CD4-positive, alpha-beta T cell (primary cell): ENCODE data around the gene LHFPL4. TPM values are rescaled to one million over a fixed set of nuclear protein-coding genes. Genes with fewer than 3 reads are reported as not detected.

Experiments
- ATAC-seq: fragments of 200-7000 bp; cut with Tn5 transposase; one replicate; pipeline ENCODE4 v1.10.0; 2022; ENCODE audit warnings: mild to moderate bottlenecking; ENCODE audit not compliant: poor library complexity
- CTCF ChIA-PET: fragments of 350-600 bp; sonication (Branson Sonifier 250); formaldehyde crosslinking; loops from one replicate; lab custom pipeline; 2021; ENCODE audit warnings: antibody characterized with exemption, inconsistent platforms; lab: Charles Lee
- POLR2A ChIA-PET: fragments of 350-600 bp; sonication (Branson Sonifier 250); formaldehyde crosslinking; loops from one replicate; lab custom pipeline; 2021; ENCODE audit warnings: antibody characterized with exemption, inconsistent platforms; lab: Charles Lee
- DNase-seq, 14 experiments: peaks; one replicate each; pipeline ENCODE4 v3.0.0-alpha.2; 2013 to 2020; ENCODE audit warnings: mixed read lengths in 2 of 14
- H3K27ac ChIP-seq, 2 donors: one replicate each; pipeline versions ENCODE4 v1.5.1 to v1.7.0; 2013; ENCODE audit warnings: low read length in 2 of 2, low read depth in 1 of 2, mild to moderate bottlenecking in 1 of 2
- H3K27me3 ChIP-seq, 2 experiments: 1 replicate in 1 of 2; 2 replicates in 1 of 2; pipeline versions ENCODE4 v1.6.1 to v1.7.0; 2013; ENCODE audit warnings: low read length in 2 of 2, control low read depth in 1 of 2, mild to moderate bottlenecking in 1 of 2, moderate library complexity in 1 of 2; ENCODE audit not compliant: insufficient read depth in 2 of 2, control insufficient read depth in 1 of 2
- H3K36me3 ChIP-seq: one replicate; pipeline ENCODE4 v1.6.1; 2013; ENCODE audit warnings: low read length, control low read depth; ENCODE audit not compliant: insufficient read depth
- H3K4me1 ChIP-seq: one replicate; pipeline ENCODE4 v1.6.1; 2013; ENCODE audit warnings: low read length, control low read depth; ENCODE audit not compliant: insufficient read depth
- H3K4me3 ChIP-seq: one replicate; pipeline ENCODE4 v1.5.1; 2013; ENCODE audit warnings: mild to moderate bottlenecking, low read length, moderate library complexity
- H3K9me3 ChIP-seq, 2 experiments: 1 replicate in 1 of 2; 2 replicates in 1 of 2; pipeline versions ENCODE4 v1.6.1 to v1.7.0; 2013; ENCODE audit warnings: low read length in 2 of 2, mild to moderate bottlenecking in 2 of 2, control low read depth in 1 of 2, moderate library complexity in 1 of 2; ENCODE audit not compliant: control insufficient read depth in 1 of 2, insufficient read depth in 1 of 2
- H3K27ac Mint-ChIP-seq: one replicate; pipeline ENCODE4 v1.8.0; 2020; ENCODE audit warnings: mixed read lengths
- H3K27me3 Mint-ChIP-seq: one replicate; pipeline ENCODE4 v1.8.0; 2021; ENCODE audit warnings: mixed read lengths
- H3K36me3 Mint-ChIP-seq: one replicate; pipeline ENCODE4 v1.8.0; 2021; ENCODE audit warnings: low read depth, mixed read lengths
- H3K4me1 Mint-ChIP-seq: one replicate; pipeline ENCODE4 v1.8.0; 2021; ENCODE audit warnings: low read depth, mixed read lengths
- H3K4me3 Mint-ChIP-seq: one replicate; pipeline ENCODE4 v1.8.0; 2020; ENCODE audit warnings: mild to moderate bottlenecking, mixed read lengths
- H3K9me3 Mint-ChIP-seq: one replicate; pipeline ENCODE4 v1.8.0; 2020; ENCODE audit warnings: mixed read lengths
- intact Hi-C, 2 experiments: fragments of 100-400 bp; cut with DNase I in 1 of 2; cut with micrococcal nuclease in 1 of 2; formaldehyde crosslinking; loops; one replicate each; pipeline versions ENCODE4 v1.15.1 to v1.9.0; 2023 to 2025; cut with DNase I, micrococcal nuclease
- total RNA-seq, 174 experiments: library from RNA in 2 of 174; stranded (reverse) in 2 of 174; gene quantifications; one replicate each; pipeline ENCODE4 v1.2.3 and lab custom pipeline; 2021 to 2026
- TF ChIP-seq, protein P1 (sequence below): fragments of 200-600 bp; IDR thresholded peaks from one replicate; pipeline ENCODE4 v1.8.0; 2022; ENCODE audit warnings: antibody characterized with exemption, mild to moderate bottlenecking

The LHFPL4 gene
- total RNA-seq, 2 experiments from 2014 or later, result not detected

DNA sequence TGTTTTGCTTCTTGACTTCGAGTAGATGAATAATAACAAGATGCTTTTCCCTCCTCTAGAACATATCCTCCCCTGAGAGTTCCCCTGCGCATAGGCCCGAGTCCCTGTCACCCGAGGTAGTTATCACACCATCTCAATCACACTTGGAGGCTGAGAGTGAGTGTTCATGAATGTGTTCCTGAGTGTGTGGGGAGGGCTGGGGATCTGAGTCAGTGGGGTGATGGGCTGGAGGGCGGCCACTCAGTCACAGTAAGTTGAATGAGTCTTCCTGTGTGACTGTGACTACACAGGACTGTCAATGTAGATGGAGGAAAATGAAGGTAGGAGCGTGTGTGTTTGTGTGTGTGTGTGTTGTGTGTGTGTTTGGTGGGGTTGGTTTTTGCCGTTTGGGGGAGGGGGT lies 85.2 kb downstream of the LHFPL4 start:
- no peak overlapping the region for H3K27ac ChIP-seq
- no peak overlapping the region for H3K27ac Mint-ChIP-seq

DNA sequence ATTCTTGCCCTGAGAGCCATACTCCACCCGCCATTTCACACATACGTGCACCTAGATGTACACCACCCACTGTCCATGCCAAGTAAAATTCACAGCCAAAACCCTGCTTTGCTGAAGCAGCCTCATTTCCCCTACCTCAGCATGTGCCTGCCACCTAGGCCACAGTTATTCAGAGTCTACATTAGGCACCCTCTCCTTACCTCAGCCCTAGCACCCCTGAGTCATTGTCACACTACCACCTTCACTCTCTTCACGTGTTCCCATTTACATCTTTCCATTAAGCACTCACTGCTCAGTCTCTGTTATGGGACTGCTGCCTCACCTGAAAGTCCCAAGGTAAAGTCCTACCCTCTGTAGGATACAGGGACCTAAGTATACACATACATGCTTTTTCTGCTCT lies 86.2 kb downstream of the LHFPL4 start:
- no peaks in the 10 kb centered on the region for H3K27me3 ChIP-seq
- no peak overlapping the region for H3K4me3 Mint-ChIP-seq
- no peaks in the 10 kb centered on the region for H3K9me3 Mint-ChIP-seq
- H3K9me3 ChIP-seq, result no peaks in the 10 kb centered on the region
- ATAC-seq (no peak), DNase-seq (no peak)
- H3K36me3 Mint-ChIP-seq, result peaks cover 100% of the 10 kb centered on the region
- no peaks in the 10 kb centered on the region for H3K4me1 ChIP-seq
- no peaks in the 10 kb centered on the region for H3K27me3 Mint-ChIP-seq
- POLR2A ChIA-PET, result no interaction called here
- peaks cover 89% of the 10 kb centered on the region for H3K36me3 ChIP-seq
- no peak overlapping the region for H3K27ac ChIP-seq
- CTCF ChIA-PET, result interaction anchor here (0.9 kb wide), 1 partner anchor 37 kb away, joined by 3 read pairs; no protein-coding TSS in a partner anchor
- no peaks in the 10 kb centered on the region for H3K4me1 Mint-ChIP-seq
- H3K27ac Mint-ChIP-seq, result peak overlapping the region; percentile 10
- TF ChIP-seq, protein P1, sequence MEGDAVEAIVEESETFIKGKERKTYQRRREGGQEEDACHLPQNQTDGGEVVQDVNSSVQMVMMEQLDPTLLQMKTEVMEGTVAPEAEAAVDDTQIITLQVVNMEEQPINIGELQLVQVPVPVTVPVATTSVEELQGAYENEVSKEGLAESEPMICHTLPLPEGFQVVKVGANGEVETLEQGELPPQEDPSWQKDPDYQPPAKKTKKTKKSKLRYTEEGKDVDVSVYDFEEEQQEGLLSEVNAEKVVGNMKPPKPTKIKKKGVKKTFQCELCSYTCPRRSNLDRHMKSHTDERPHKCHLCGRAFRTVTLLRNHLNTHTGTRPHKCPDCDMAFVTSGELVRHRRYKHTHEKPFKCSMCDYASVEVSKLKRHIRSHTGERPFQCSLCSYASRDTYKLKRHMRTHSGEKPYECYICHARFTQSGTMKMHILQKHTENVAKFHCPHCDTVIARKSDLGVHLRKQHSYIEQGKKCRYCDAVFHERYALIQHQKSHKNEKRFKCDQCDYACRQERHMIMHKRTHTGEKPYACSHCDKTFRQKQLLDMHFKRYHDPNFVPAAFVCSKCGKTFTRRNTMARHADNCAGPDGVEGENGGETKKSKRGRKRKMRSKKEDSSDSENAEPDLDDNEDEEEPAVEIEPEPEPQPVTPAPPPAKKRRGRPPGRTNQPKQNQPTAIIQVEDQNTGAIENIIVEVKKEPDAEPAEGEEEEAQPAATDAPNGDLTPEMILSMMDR, result no peak
- H3K4me3 ChIP-seq, result no peak overlapping the region
- intact Hi-C loops, result no loop called here

More for the DNA sequence above, 85.2 kb downstream of the LHFPL4 start:
- peaks cover 92% of the 10 kb centered on the region for H3K36me3 ChIP-seq
- no peaks in the 10 kb centered on the region for H3K27me3 Mint-ChIP-seq
- ChIA-PET CTCF (interaction anchor here (0.6 kb wide), 1 partner anchor 16 kb away, joined by 3 read pairs; no protein-coding TSS in a partner anchor), POLR2A (no interaction called here)
- H3K4me3 Mint-ChIP-seq, result no peak overlapping the region
- no peaks in the 10 kb centered on the region for H3K9me3 ChIP-seq
- no peak for ATAC-seq
- no peak overlapping the region for H3K4me3 ChIP-seq
- H3K4me1 Mint-ChIP-seq, result no peaks in the 10 kb centered on the region
- intact Hi-C loops, result no loop called here
- no peaks in the 10 kb centered on the region for H3K9me3 Mint-ChIP-seq
- H3K36me3 Mint-ChIP-seq, result peaks cover 100% of the 10 kb centered on the region
- H3K4me1 ChIP-seq, result no peaks in the 10 kb centered on the region
- no peaks in the 10 kb centered on the region for H3K27me3 ChIP-seq
- TF ChIP-seq, protein P1, result no peak
- DNase-seq, result no peak

DNA sequence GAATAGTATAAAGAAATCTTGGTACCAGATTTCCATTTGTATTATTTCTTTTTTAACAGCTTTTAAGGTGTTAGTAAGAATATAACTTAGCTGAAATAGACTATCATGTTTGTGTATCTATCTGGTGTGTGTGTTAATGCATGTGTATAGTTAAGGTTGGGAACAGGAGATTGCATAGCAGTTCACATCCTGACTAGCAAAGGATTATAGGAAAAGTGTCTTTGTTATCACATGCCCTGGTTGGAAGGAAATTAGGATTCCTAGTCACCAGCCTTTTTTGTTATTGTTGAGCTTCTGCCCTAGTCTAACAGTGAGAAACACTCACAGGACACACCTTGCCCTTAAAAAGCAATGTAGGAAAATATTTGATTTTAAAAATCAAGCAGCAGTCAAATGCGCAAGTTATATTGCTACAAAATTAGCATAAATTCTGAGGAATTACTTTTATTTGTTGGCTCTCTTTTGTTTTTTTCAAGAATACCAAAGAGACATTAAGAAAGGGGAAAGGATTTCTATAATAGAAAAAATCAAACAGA lies 98.0 kb downstream of the LHFPL4 start:
- H3K9me3 ChIP-seq, result no peaks in the 10 kb centered on the region
- POLR2A ChIA-PET, result no interaction called here
- H3K36me3 Mint-ChIP-seq, result peaks cover 65% of the 10 kb centered on the region
- peaks cover 16% of the 10 kb centered on the region for H3K4me1 Mint-ChIP-seq
- H3K27me3 Mint-ChIP-seq, result no peaks in the 10 kb centered on the region
- H3K4me1 ChIP-seq, result peaks cover 2% of the 10 kb centered on the region
- ATAC-seq, result no peak
- no peak overlapping the region for H3K4me3 ChIP-seq
- no peak overlapping the region for H3K27ac ChIP-seq
- CTCF ChIA-PET, result no interaction called here
- DNase-seq, result no peak
- no peak overlapping the region for H3K4me3 Mint-ChIP-seq
- H3K27ac Mint-ChIP-seq, result no peak overlapping the region
- intact Hi-C loops, result no loop called here
- H3K27me3 ChIP-seq, result no peaks in the 10 kb centered on the region
- H3K9me3 Mint-ChIP-seq, result no peaks in the 10 kb centered on the region
- peaks cover 74% of the 10 kb centered on the region for H3K36me3 ChIP-seq
- TF ChIP-seq, protein P1, result no peak
